ENCODE results near the gene TRERF1.
"Not testable (repeated sequence)": the region's sequence is repeated elsewhere in the genome, so short reads cannot be mapped to it uniquely, and the experiment has no call there.

Gene TRERF1

DNA sequence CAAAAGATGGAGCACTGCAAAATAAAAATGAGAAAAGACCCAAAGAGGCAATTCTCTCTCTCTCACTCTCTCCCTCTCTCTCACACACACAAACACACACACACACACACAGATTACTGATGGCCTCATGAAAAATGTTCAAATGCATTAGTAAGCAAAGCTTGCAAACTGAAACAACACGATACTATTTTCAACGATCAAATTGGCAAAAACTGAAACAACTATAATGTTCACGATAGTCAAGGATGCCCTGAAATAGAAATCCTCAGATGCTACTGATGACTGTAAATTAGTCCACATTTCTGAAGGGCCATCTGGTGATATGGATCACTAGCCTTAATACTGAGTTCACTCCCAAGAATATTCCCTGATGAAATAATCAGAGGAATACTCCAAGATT is 100.8 kb downstream of the TRERF1 start:
- in situ Hi-C loops (cut with MboI; ENCODE audit: low pct_unique_long_range_greater_than_20kb, low sequenced_read_pairs): no loop called here
- no peak for DNase-seq

DNA sequence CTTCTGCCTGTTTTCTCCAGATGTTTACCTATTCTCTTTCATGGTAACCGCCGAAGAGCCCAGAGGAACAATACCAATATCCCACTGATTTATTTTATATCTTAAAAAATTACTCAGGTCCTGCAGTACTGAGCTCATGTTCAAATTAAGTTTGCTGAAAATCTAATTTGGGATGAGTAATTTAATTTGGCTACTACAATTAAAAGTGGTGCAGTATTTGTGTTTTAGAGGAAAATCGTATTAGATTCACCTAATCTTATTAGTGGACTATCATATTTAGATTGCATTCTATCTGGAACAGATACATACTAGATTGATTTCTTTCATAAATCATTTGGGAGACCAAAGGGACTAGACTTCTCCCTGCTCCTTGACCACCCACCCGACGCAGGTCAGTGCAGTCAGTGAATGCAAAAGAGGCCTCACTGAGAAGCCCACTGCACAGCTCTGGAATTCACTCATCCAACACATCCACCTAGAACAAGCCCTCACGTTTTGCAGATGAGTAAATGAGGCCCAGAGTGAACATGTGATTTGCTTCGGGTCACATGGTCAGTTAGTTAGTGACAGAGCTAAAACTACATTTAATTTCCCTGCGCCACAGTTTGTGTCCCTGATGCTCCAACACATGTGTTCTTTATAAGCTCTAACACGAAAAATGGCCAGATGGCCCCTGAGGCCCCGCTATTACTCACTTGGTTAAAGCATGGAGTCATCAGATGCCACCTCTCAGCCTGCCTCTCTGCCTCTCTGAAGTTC is 101.8 kb downstream of the TRERF1 start:
- no peak for DNase-seq
- in situ Hi-C loops (cut with MboI; ENCODE audit: low pct_unique_long_range_greater_than_20kb, low sequenced_read_pairs): no loop called here

GRCh38 chr6:42347456-42347855 is 104.3 kb downstream of the TRERF1 start:
- in situ Hi-C loops (cut with MboI; ENCODE audit: low pct_unique_long_range_greater_than_20kb, low sequenced_read_pairs): no loop called here
- DNase-seq: no peak

GRCh38 chr6:42345696-42346416 is 105.9 kb downstream of the TRERF1 start:
- peak; percentile 29 for DNase-seq
- in situ Hi-C loops (cut with MboI; ENCODE audit: low pct_unique_long_range_greater_than_20kb, low sequenced_read_pairs): no loop called here

- in situ Hi-C loops (cut with MboI; ENCODE audit: low pct_unique_long_range_greater_than_20kb, low sequenced_read_pairs): no loop called here
- DNase-seq: no peak
Measured at GRCh38 chr6:42344756-42345155, 107.0 kb downstream of the TRERF1 start.

DNA sequence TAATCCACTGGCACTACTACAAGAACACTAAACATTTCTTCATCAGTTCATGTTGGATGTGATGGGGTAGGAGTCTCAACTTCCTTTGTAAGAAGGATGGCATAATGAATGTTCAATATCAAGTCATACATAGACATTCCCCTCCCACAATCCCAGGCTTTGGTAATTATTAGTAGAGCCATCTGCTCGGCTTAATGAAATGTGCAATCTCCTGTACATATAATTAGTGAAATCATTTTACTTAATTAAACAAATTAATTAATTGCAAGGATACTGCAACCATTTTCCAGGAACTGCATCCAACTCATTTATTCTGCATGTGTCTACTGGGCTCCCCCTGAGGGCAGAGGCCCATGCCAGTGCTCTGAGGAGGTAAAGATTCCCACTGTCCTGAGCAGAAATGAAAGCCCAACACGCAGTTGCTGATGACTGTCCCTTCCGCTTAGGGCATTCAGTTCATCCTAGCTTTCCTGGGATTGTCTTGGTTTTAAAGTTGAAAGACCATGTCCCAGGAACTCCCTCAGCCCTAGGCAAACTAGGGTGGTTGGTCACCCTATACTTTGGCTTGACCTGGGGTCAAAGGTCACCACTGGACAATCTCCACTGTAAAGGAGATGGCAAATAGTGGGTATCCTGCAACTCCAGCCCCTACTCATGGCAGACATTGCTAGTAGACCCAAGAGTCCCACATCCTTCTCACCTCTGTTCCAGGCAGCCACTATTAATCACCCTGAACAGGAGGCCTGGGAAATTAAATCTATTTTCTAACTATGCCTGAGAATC is 109.8 kb downstream of the TRERF1 start:
- in situ Hi-C loops (cut with MboI; ENCODE audit: low pct_unique_long_range_greater_than_20kb, low sequenced_read_pairs): no loop called here
- no peak for DNase-seq

DNA sequence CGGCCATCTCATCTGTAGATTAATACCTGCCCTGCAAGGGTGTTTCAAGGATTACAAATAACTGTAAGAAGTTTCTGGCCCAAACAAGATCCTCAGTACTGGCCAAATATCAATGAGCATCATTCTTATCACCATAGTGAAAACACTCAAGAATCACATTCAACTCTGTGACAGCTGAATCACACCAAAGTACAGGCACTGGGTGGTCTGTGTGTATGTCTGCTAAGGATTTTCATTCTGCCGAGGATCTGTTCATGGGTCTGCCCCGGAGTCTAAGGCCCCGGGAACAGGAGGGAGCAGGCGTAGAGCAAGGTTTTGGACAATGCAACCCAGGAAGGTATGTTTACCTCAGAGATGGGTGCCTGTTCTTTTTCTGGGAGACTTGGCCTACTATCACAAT is 110.5 kb downstream of the TRERF1 start:
- DNase-seq: no peak
- in situ Hi-C loops (cut with MboI; ENCODE audit: low pct_unique_long_range_greater_than_20kb, low sequenced_read_pairs): no loop called here

DNA sequence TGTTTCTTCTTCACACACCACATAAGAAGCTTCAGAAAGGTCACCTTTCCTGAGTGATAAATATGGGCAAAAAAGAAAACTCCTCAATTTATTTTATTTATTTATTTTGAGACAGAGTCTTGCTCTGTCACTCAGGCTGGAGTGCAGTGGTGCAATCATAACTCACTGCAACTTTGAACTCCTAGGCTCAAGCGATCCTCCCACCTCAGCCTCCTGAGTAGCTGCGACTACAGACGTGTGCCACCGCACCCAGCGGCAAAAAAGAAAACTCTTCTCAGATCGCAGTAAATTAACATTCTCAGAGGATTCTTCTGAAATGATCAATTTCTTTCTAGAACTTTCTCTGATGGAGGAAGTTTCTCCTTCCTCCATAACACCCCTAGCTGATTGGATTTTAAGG is 111.2 kb downstream of the TRERF1 start:
- in situ Hi-C loops (cut with MboI; ENCODE audit: low pct_unique_long_range_greater_than_20kb, low sequenced_read_pairs): no loop called here
- DNase-seq: no peak

DNA sequence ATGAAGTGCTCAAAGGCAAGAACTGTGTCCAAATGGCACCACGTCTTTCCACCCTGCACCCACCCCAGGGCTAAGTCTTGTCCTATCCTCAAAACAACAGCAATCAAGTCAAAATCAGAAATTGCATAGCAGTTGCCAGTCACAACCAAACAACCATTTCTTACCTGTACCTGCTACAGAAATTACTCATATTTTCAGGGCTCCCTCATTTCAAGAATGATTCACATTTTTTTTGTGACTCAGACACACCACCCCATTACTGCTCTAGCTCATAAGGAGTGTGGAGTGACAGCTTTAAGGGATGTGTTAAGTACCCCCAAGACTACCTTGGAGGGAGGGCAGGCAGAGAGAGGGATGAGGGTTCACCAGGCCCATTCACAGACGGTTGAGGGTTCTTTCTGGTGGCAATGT is 111.7 kb downstream of the TRERF1 start:
- in situ Hi-C loops (cut with MboI; ENCODE audit: low pct_unique_long_range_greater_than_20kb, low sequenced_read_pairs): no loop called here
- DNase-seq: no peak

DNA sequence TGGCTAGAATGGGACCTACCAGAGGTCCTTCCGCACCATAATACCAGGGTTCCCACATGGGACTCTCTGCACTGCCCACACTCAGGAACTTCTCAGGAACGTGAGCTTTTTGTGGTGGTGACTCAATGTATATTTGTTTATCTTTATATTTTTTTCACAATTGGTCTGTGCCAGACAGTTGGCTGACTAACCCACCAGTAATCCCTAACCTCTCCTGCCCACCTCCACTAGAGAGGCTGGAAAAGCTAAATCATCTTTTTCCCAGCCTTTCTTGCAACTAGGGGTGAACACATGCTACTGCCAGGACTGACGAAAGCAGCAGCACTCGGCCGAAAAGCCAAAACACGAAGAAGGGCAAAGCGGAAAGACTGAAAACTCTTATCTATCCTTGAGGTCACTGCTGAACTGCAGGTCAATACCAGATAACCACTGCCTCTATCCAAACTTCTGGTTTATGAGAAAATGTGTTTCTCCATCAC is 112.9 kb downstream of the TRERF1 start:
- in situ Hi-C loops (cut with MboI; ENCODE audit: low pct_unique_long_range_greater_than_20kb, low sequenced_read_pairs): no loop called here
- no peak for DNase-seq

DNA sequence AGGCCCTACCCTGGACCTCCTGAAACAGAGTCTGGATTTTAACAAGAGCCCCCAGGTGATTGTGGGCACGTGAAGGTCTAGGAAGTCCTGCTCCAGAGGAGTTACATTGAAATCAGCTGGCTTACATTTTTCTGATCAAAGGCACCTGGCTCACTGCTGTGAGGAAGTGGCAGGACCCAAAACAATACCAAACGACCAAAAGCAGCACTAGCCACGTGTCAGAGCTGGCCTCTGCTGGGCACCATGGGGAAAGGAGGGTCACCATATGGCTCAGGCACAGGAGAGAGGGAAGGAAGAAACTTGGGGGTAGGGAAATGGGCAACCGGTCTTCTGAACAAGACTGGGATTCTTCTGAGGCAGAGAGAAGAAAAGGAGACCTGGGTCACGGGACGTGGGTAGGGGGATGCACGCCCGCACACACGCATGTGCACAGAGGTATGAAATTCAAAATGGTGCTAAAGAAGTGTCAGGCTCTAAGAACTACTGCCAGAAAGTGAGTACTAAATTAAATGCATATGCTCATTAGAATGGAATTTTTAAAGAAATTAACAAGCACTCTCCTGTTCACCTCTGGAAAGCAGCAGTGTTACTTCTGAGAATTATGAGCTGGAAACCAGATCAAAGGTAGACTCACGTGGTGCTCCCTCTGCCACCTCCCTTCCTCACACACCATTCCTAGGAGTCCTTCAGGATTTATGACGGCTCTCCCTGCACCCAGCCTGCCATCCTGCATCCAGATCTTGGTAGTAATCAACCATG is 113.6 kb downstream of the TRERF1 start:
- no peak for DNase-seq

GRCh38 chr6:42336431-42336830 is 115.3 kb downstream of the TRERF1 start:
- DNase-seq: no peak
- in situ Hi-C loops (cut with MboI; ENCODE audit: low pct_unique_long_range_greater_than_20kb, low sequenced_read_pairs): no loop called here

More for the DNA sequence above, 113.6 kb downstream of the TRERF1 start:
- in situ Hi-C loops (cut with MboI; ENCODE audit: low pct_unique_long_range_greater_than_20kb, low sequenced_read_pairs): no loop called here

- DNase-seq: no peak
- in situ Hi-C loops (cut with MboI; ENCODE audit: low pct_unique_long_range_greater_than_20kb, low sequenced_read_pairs): no loop called here
Measured at GRCh38 chr6:42335896-42336295, 115.8 kb downstream of the TRERF1 start.

- no peak for DNase-seq
- in situ Hi-C loops (cut with MboI; ENCODE audit: low pct_unique_long_range_greater_than_20kb, low sequenced_read_pairs): no loop called here
Measured at GRCh38 chr6:42334870-42335269, 116.9 kb downstream of the TRERF1 start.

DNA sequence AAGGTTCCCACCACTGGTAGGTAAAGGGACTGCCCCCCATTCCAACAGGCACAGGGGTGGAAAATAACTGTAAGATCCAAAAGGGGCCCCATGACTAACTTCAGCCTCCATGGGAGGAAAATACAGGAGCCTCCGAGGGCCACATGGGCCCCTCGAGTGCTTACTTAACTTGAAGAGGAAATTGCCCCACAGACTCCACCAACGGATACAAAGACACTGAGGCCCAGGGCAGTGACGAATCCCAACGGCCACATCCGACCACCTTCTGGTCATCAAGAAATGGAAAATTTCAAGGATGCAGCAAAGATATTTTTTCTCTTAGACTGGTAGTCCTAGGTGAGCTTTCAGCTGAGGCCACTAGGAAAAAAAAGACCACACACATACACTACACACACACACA is 118.1 kb downstream of the TRERF1 start:
- peak; percentile 39 for DNase-seq
- in situ Hi-C loops (cut with MboI; ENCODE audit: low pct_unique_long_range_greater_than_20kb, low sequenced_read_pairs): no loop called here

DNA sequence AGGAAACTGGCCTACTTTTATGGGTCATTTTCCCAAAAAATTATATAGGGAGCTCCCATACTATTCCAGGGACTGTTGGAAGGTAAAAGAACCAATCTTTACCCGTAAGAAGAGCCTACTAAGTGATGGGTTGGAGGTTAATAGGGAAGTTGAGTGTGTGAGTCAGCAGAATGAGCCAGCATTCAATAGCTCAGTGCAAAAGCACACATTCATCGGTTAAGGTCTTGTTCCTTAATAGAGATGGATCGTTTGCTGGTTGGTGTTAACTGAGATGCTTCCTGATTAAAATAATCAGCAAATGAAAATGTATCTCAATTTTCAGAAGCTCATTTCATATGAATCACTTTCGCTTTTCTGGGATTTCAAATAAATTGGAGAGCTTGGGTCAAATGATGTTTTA is 118.8 kb downstream of the TRERF1 start:
- peak; percentile 50 for DNase-seq
- in situ Hi-C loops (cut with MboI; ENCODE audit: low pct_unique_long_range_greater_than_20kb, low sequenced_read_pairs): no loop called here

DNA sequence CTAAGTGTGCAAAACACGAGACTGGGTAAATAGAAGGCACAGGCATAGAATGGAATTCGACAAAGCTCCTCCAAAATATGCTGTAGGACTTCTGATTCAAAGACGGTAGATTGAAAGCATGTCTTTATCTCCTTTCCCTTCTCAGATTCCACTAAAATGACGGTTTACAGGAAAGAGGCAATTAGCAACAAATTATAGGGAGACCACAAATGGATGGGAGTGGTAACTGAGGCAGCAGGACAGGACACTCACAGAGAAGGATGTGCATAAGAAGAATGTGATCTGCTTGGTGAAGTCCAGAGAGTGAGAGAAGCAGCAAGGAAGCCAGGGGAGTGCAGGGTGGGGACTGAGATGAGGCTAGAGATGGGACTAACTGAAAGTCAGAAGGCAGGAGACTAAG is 120.7 kb downstream of the TRERF1 start:
- DNase-seq: no peak
- in situ Hi-C loops (cut with MboI; ENCODE audit: low pct_unique_long_range_greater_than_20kb, low sequenced_read_pairs): no loop called here

GRCh38 chr6:42326248-42326647 is 125.5 kb downstream of the TRERF1 start:
- DNase-seq: no peak
- in situ Hi-C loops (cut with MboI; ENCODE audit: low pct_unique_long_range_greater_than_20kb, low sequenced_read_pairs): no loop called here

DNA sequence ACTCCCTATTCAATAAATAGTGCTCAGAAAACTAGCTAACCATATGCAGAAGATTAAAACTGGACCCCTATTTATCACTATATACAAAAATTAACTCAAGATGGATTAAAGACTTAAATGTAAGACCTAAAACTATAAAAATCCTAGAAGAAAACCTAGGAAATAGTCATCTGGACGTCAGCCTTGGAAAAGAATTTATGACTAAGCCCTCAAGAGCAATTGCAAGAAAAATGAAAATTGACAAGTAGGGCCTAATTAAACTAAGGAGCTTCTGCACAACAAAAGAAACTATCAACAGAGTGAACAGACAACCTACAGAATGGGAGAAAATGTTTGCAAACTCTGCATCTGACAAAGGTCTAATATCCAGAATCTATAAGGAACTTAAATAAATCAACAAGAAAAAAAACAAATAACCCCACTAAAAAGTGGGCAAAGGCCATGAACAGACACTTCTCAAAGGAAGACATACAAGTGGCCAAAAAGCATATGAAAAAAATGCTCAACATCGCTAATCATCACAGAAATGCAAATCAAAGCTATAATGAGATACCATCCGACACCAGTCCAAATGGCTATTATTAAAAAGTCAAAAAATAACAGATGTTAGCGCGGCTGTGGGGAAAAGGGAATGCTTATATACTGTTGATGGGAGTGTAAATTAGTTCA is 126.9 kb downstream of the TRERF1 start:
- DNase-seq; in situ Hi-C loops (cut with MboI; ENCODE audit: low pct_unique_long_range_greater_than_20kb, low sequenced_read_pairs): not testable (repeated sequence)
